ENCODE measurements around the gene ZNF750. TPM values are rescaled to one million over a fixed set of nuclear protein-coding genes. Genes with fewer than 3 reads are reported as not detected.

Gene ZNF750
- total RNA-seq, 1 donor from 2014 or later, result 0.34 TPM

- H3K9me3 ChIP-seq (ENCODE audit: insufficient read depth, low read depth, low read length), result no peaks in the 10 kb centered on the region
- Mint-ChIP-seq H3K4me1 (ENCODE audit: low read depth, unreplicated experiment) (peaks cover 44% of the 10 kb centered on the region), H3K9me3 (ENCODE audit: unreplicated experiment) (no peaks in the 10 kb centered on the region), H3K27ac (ENCODE audit: unreplicated experiment) (no peak overlapping the region), H3K4me3 (ENCODE audit: unreplicated experiment) (no peak overlapping the region), H3K36me3 (ENCODE audit: low read depth, unreplicated experiment) (peaks cover 2% of the 10 kb centered on the region), H3K27me3 (ENCODE audit: low read depth, unreplicated experiment) (no peaks in the 10 kb centered on the region)
- no peak for TF ChIP-seq EZH2 (IDR thresholded peaks at IDR 0.05; ENCODE audit: insufficient read depth, low read length)
- no peak for TF ChIP-seq CTCF (IDR thresholded peaks at IDR 0.05; ENCODE audit: insufficient read depth, low read depth, low read length)
- H3K4me3 ChIP-seq (ENCODE audit: insufficient read depth, low read depth, low read length), result no peak overlapping the region
- H3K79me2 ChIP-seq (ENCODE audit: insufficient read depth, low read length), result peaks cover 27% of the 10 kb centered on the region
- peaks cover 12% of the 10 kb centered on the region for H4K20me1 ChIP-seq (ENCODE audit: insufficient read depth, low read length)
- H3K36me3 ChIP-seq (ENCODE audit: insufficient read depth, low read length), result no peaks in the 10 kb centered on the region
- DNase-seq (ENCODE audit: low read depth) (no peak), FAIRE-seq (no peak)
- H3K27ac ChIP-seq (ENCODE audit: low read depth, low read length), result no peak overlapping the region
- H2AFZ ChIP-seq (ENCODE audit: low read depth, low read length), result no peak overlapping the region
- no peak overlapping the region for H3K9ac ChIP-seq (ENCODE audit: low read length)
- no peak overlapping the region for H3K4me2 ChIP-seq (ENCODE audit: low read length)
- H3K27me3 ChIP-seq (ENCODE audit: insufficient read depth, low read length), result no peaks in the 10 kb centered on the region
- peaks cover 43% of the 10 kb centered on the region for H3K4me1 ChIP-seq (ENCODE audit: insufficient read depth, low read length)
Observed at GRCh38 chr17:82862737-82863382, 23.0 kb upstream of the ZNF750 start.

GRCh38 chr17:82862191-82862590 lies 22.4 kb upstream of the ZNF750 start:
- no peaks in the 10 kb centered on the region for H3K27me3 Mint-ChIP-seq (ENCODE audit: low read depth, unreplicated experiment)
- Histone ChIP-seq H3K4me1 (ENCODE audit: insufficient read depth, low read length) (peaks cover 42% of the 10 kb centered on the region), H3K9ac (ENCODE audit: low read length) (no peak overlapping the region), H2AFZ (ENCODE audit: low read depth, low read length) (no peak overlapping the region), H4K20me1 (ENCODE audit: insufficient read depth, low read length) (peaks cover 5% of the 10 kb centered on the region), H3K36me3 (ENCODE audit: insufficient read depth, low read length) (no peaks in the 10 kb centered on the region), H3K9me3 (ENCODE audit: insufficient read depth, low read depth, low read length) (no peaks in the 10 kb centered on the region), H3K4me3 (ENCODE audit: insufficient read depth, low read depth, low read length) (no peak overlapping the region), H3K79me2 (ENCODE audit: insufficient read depth, low read length) (peaks cover 23% of the 10 kb centered on the region), H3K27ac (ENCODE audit: low read depth, low read length) (no peak overlapping the region), H3K4me2 (ENCODE audit: low read length) (no peak overlapping the region), H3K27me3 (ENCODE audit: insufficient read depth, low read length) (no peaks in the 10 kb centered on the region)
- H3K9me3 Mint-ChIP-seq (ENCODE audit: unreplicated experiment), result no peaks in the 10 kb centered on the region
- H3K4me3 Mint-ChIP-seq (ENCODE audit: unreplicated experiment), result no peak overlapping the region
- peaks cover 2% of the 10 kb centered on the region for H3K36me3 Mint-ChIP-seq (ENCODE audit: low read depth, unreplicated experiment)
- no peak overlapping the region for H3K27ac Mint-ChIP-seq (ENCODE audit: unreplicated experiment)
- DNase-seq (ENCODE audit: low read depth) (no peak), FAIRE-seq (no peak)
- no peak for TF ChIP-seq CTCF (IDR thresholded peaks at IDR 0.05; ENCODE audit: insufficient read depth, low read depth, low read length)
- no peak for TF ChIP-seq EZH2 (IDR thresholded peaks at IDR 0.05; ENCODE audit: insufficient read depth, low read length)
- peaks cover 40% of the 10 kb centered on the region for H3K4me1 Mint-ChIP-seq (ENCODE audit: low read depth, unreplicated experiment)

- TF ChIP-seq CTCF (IDR thresholded peaks at IDR 0.05; ENCODE audit: insufficient read depth, low read depth, low read length) (no peak), EZH2 (IDR thresholded peaks at IDR 0.05; ENCODE audit: insufficient read depth, low read length) (no peak)
- Histone ChIP-seq H3K9me3 (ENCODE audit: insufficient read depth, low read depth, low read length) (no peaks in the 10 kb centered on the region), H3K27ac (ENCODE audit: low read depth, low read length) (no peak overlapping the region), H4K20me1 (ENCODE audit: insufficient read depth, low read length) (peaks cover 4% of the 10 kb centered on the region), H3K79me2 (ENCODE audit: insufficient read depth, low read length) (peaks cover 23% of the 10 kb centered on the region), H3K4me2 (ENCODE audit: low read length) (no peak overlapping the region), H3K36me3 (ENCODE audit: insufficient read depth, low read length) (no peaks in the 10 kb centered on the region), H3K27me3 (ENCODE audit: insufficient read depth, low read length) (no peaks in the 10 kb centered on the region), H3K4me1 (ENCODE audit: insufficient read depth, low read length) (peaks cover 36% of the 10 kb centered on the region), H2AFZ (ENCODE audit: low read depth, low read length) (no peak overlapping the region), H3K4me3 (ENCODE audit: insufficient read depth, low read depth, low read length) (no peak overlapping the region), H3K9ac (ENCODE audit: low read length) (no peak overlapping the region)
- Mint-ChIP-seq H3K4me3 (ENCODE audit: unreplicated experiment) (no peak overlapping the region), H3K9me3 (ENCODE audit: unreplicated experiment) (no peaks in the 10 kb centered on the region), H3K27me3 (ENCODE audit: low read depth, unreplicated experiment) (no peaks in the 10 kb centered on the region), H3K27ac (ENCODE audit: unreplicated experiment) (no peak overlapping the region), H3K4me1 (ENCODE audit: low read depth, unreplicated experiment) (peaks cover 39% of the 10 kb centered on the region), H3K36me3 (ENCODE audit: low read depth, unreplicated experiment) (peaks cover 2% of the 10 kb centered on the region)
- DNase-seq (ENCODE audit: low read depth), result no peak
- no peak for FAIRE-seq
Observed at GRCh38 chr17:82861393-82861775, 21.6 kb upstream of the ZNF750 start.
